H1 (cell line): ENCODE data around the gene SPATA32. TPM values are rescaled to one million over a fixed set of nuclear protein-coding genes. Genes with fewer than 3 reads are reported as not detected.
A peak's percentile ranks its signal among the peaks of the same experiment; 100 is the strongest.

ENCODE experiments used
- CBX5 ChIP-seq: fragments of 300-800, 300-1000 bp; sonication (generic); IDR thresholded peaks from 2 replicates; pipeline ENCODE4 v1.7.1; 2016; ENCODE audit warnings: antibody characterized with exemption, low read length, low read depth
- CHD7 ChIP-seq: fragments of 300-600 bp; sonication (generic); IDR thresholded peaks from 2 replicates; pipeline ENCODE4 v1.7.1; 2012; ENCODE audit warnings: low read length, moderate library complexity, mild to moderate bottlenecking, inconsistent platforms; ENCODE audit not compliant: insufficient replicate concordance
- EZH2 ChIP-seq: fragments of 200-600 bp; sonication (generic); IDR thresholded peaks from 2 replicates; pipeline ENCODE4 v1.7.1; 2012; ENCODE audit warnings: low read depth, mild to moderate bottlenecking, moderate library complexity, low read length, inconsistent platforms; ENCODE audit not compliant: severe bottlenecking
- GABPA ChIP-seq: IDR thresholded peaks from 2 replicates; pipeline ENCODE4 v1.6.1; 2011; ENCODE audit warnings: mild to moderate bottlenecking, low read length, moderate library complexity, borderline replicate concordance; ENCODE audit not compliant: insufficient read depth
- MAFK ChIP-seq: IDR thresholded peaks from 2 replicates; pipeline ENCODE4 v1.6.1; 2012; ENCODE audit warnings: low read depth, mild to moderate bottlenecking, improper control_type of control experiment, low read length
- PHF8 ChIP-seq: fragments of 200-600 bp; sonication (generic); conservative IDR thresholded peaks from 2 replicates; pipeline ENCODE4 v1.7.1; 2012; ENCODE audit warnings: low read depth, mild to moderate bottlenecking, inconsistent platforms, low read length, moderate library complexity
- RAD21 ChIP-seq, 2 experiments: IDR thresholded peaks in 1 of 2; conservative IDR thresholded peaks in 1 of 2; 2 replicates each; pipeline ENCODE4 v1.6.1; 2011; ENCODE audit warnings: low read depth in 2 of 2, low read length in 2 of 2, improper control_type of control experiment in 1 of 2, inconsistent platforms in 1 of 2, mild to moderate bottlenecking in 1 of 2, moderate library complexity in 1 of 2
- SIRT6 ChIP-seq: IDR thresholded peaks from one replicate; pipeline ENCODE4 v1.7.1; 2012; ENCODE audit warnings: low read length, inconsistent platforms
- TBP ChIP-seq: IDR thresholded peaks from 2 replicates; pipeline ENCODE4 v1.6.1; 2011; ENCODE audit warnings: low read depth, low read length, improper control_type of control experiment
- polyA plus RNA-seq, 7 experiments: library from polyadenylated mRNA; depleted of rRNA in 3 of 7; stranded (reverse) in 5 of 7; unstranded in 2 of 7; fragments of >200 nt in 5 of 7; fragments of 200-250 nt in 2 of 7; gene quantifications; 1 replicate in 5 of 7; 2 replicates in 1 of 7; 4 replicates in 1 of 7; pipeline versions ENCODE4 v1.2.1 to v1.2.3, GENCODE V29; 2011 to 2013; ENCODE audit warnings: missing spikeins in 2 of 7, mixed read lengths in 2 of 7
- total RNA-seq: library from RNA; stranded (reverse); fragmentation: NEBNext Ultra II Directional; extraction: Animal tissue kit (Norgen Biotek cat#: 25700); gene quantifications from 2 replicates; pipeline ENCODE4 v1.2.1, GENCODE V29; 2021

Gene SPATA32
- total and polyA plus RNA-seq, 2 of the 8 experiments (the other 6 are each of a cell fraction or from before 2014, with no cell fraction given) = 0.24 TPM; not detected in 1

- TF ChIP-seq TBP (no peak), EZH2 (peak; percentile 15), SIRT6 (no peak), MAFK (no peak), PHF8 (0 out of 2 replicates have a peak, but pooled peaks have one; percentile 23), RAD21 (IDR thresholded peaks at IDR 0.05 in 1 of 2, conservative IDR thresholded peaks at IDR 0.05 in 1 of 2; ENCODE audit: low read depth in 2 of 2, low read length in 2 of 2) (no peak), CHD7 (no peak), GABPA (no peak; the same call in 1 of the 2 replicates), CBX5 (no peak)
These were observed 40.5 kb downstream of the SPATA32 start, which contains the start of gene FMNL1 (continued) for GRCh38 chr17:45221081-45222013.
